Posterior cingulate gyrus (tissue), 11 donors: ENCODE results near the gene ARHGEF40.

ENCODE experiments used
- DNase-seq, 10 donors: peaks; one replicate each; pipeline versions ENCODE4 v3.0.0 to v3.0.0-alpha.2; 2020 to 2021; ENCODE audit warnings: mixed read lengths in 3 of 10
- intact Hi-C: fragments of 100-400 bp; cut with DNase I; formaldehyde crosslinking; loops from one replicate; pipeline ENCODE4 v1.15.1; 2023

The ARHGEF40 gene

GRCh38 chr14:21104448-21105060 is 34.5 kb downstream of the ARHGEF40 start:
- peak; percentile 65 to 97 (median 80) for DNase-seq
- intact Hi-C loops: loop anchor here (1.0 to 5.0 kb wide), 5 partner anchors 35 to 422 kb away; partner anchors contain the start of gene RNASE4

GRCh38 chr14:21105095-21105494 is 35.0 kb downstream of the ARHGEF40 start:
- intact Hi-C loops: loop anchor here (5.0 kb wide), 1 partner anchor 248 kb away; no protein-coding TSS in a partner anchor
- DNase-seq: no peak

GRCh38 chr14:21106176-21106497 is 36.0 kb downstream of the ARHGEF40 start:
- DNase-seq: no peak
- intact Hi-C loops: loop anchor here (2.0 to 5.0 kb wide), 2 partner anchors 13 to 249 kb away; no protein-coding TSS in a partner anchor

GRCh38 chr14:21106498-21107282 is 36.6 kb downstream of the ARHGEF40 start:
- DNase-seq: peak; percentile 64 to 97 (median 80)
- intact Hi-C loops: loop anchor here (2.0 to 5.0 kb wide), 2 partner anchors 14 to 249 kb away; no protein-coding TSS in a partner anchor

GRCh38 chr14:21107283-21107800 is 37.2 kb downstream of the ARHGEF40 start:
- intact Hi-C loops: loop anchor here (2.0 to 5.0 kb wide), 2 partner anchors 15 to 250 kb away; no protein-coding TSS in a partner anchor
- no peak for DNase-seq

GRCh38 chr14:21108791-21109190 is 38.7 kb downstream of the ARHGEF40 start:
- DNase-seq: no peak
- intact Hi-C loops: loop anchor here (5.0 kb wide), 1 partner anchor 251 kb away; no protein-coding TSS in a partner anchor

- DNase-seq: no peak
- intact Hi-C loops: loop anchor here (5.0 kb wide), 1 partner anchor 252 kb away; no protein-coding TSS in a partner anchor
Observed at GRCh38 chr14:21109377-21110138, 39.5 kb downstream of the ARHGEF40 start.

GRCh38 chr14:21112255-21112654 is 42.2 kb downstream of the ARHGEF40 start:
- no peak for DNase-seq
- intact Hi-C loops: no loop called here

- intact Hi-C loops: no loop called here
- DNase-seq: no peak
Observed at GRCh38 chr14:21113369-21113768, 43.3 kb downstream of the ARHGEF40 start.

- intact Hi-C loops: no loop called here
- DNase-seq: no peak
Observed at GRCh38 chr14:21118933-21119332, 48.8 kb downstream of the ARHGEF40 start.

GRCh38 chr14:21120686-21121085 is 50.6 kb downstream of the ARHGEF40 start:
- intact Hi-C loops: no loop called here
- DNase-seq: no peak

- intact Hi-C loops: no loop called here
Observed at GRCh38 chr14:21121122-21121521, 51.0 kb downstream of the ARHGEF40 start.

GRCh38 chr14:21123429-21123828 is 53.3 kb downstream of the ARHGEF40 start:
- DNase-seq: no peak
- intact Hi-C loops: no loop called here

More at GRCh38 chr14:21121122-21121521, 51.0 kb downstream of the ARHGEF40 start:
- DNase-seq: no peak

GRCh38 chr14:21133901-21134300 is 63.8 kb downstream of the ARHGEF40 start:
- no peak for DNase-seq
- intact Hi-C loops: no loop called here

GRCh38 chr14:21136024-21136423 is 65.9 kb downstream of the ARHGEF40 start:
- intact Hi-C loops: no loop called here
- no peak for DNase-seq
